Measurements from ENCODE around the gene PCF11. TPM values are rescaled to one million over a fixed set of nuclear protein-coding genes. Genes with fewer than 3 reads are reported as not detected.

The PCF11 gene, protein sequence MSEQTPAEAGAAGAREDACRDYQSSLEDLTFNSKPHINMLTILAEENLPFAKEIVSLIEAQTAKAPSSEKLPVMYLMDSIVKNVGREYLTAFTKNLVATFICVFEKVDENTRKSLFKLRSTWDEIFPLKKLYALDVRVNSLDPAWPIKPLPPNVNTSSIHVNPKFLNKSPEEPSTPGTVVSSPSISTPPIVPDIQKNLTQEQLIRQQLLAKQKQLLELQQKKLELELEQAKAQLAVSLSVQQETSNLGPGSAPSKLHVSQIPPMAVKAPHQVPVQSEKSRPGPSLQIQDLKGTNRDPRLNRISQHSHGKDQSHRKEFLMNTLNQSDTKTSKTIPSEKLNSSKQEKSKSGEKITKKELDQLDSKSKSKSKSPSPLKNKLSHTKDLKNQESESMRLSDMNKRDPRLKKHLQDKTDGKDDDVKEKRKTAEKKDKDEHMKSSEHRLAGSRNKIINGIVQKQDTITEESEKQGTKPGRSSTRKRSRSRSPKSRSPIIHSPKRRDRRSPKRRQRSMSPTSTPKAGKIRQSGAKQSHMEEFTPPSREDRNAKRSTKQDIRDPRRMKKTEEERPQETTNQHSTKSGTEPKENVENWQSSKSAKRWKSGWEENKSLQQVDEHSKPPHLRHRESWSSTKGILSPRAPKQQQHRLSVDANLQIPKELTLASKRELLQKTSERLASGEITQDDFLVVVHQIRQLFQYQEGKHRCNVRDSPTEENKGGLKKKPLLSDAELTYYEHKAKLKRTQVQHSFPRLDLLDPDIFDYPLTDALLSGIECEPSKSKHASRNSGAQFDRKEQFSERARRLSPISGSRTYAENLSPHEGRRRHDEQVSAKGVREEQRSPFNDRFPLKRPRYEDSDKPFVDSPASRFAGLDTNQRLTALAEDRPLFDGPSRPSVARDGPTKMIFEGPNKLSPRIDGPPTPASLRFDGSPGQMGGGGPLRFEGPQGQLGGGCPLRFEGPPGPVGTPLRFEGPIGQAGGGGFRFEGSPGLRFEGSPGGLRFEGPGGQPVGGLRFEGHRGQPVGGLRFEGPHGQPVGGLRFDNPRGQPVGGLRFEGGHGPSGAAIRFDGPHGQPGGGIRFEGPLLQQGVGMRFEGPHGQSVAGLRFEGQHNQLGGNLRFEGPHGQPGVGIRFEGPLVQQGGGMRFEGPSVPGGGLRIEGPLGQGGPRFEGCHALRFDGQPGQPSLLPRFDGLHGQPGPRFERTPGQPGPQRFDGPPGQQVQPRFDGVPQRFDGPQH (N-terminal part only)
- total RNA-seq (2021) (43.1 and 52.9 TPM in 2 replicates), Bru-seq, nascent RNA (percentile 98 among the genes with signal in this experiment), BruChase-seq, experiment 1, labeled RNA remaining after a 2-hour chase (percentile 98 among the genes with signal in this experiment), BruChase-seq, experiment 2, labeled RNA remaining after a 6-hour chase (percentile 91 among the genes with signal in this experiment)
- long read RNA-seq, partial matches to known transcripts: 4 of 5 reads
- long read RNA-seq, other reads (novel, unspliced or antisense): 1 of 5 reads

DNA sequence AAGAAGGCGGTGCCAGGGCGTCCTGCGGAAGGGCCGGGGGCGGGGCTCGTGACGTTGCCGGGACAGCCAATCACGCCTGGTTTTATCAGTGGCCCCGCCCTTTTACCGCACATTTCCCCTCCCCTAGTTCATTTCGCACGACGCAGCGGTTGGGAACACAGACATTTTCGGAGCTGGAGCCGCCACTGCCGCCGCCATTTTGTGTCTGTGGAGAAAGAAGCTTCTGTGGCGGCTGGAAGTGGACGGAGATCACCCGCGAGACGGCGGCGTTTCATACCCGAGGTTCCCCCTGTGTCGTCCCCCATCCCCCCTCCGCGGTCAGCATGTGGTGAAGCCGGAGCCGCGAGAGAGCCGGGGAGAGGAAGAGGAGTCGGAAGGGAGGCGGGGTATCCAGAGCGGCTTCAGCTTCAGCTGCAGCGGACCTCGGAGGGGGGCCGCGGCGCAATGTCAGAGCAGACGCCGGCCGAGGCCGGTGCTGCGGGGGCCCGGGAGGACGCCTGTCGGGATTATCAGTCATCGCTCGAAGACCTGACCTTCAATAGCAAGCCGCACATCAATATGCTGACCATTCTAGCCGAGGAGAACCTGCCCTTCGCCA is at the start of gene PCF11:
PCF11 (plus strand) TSS at position 136 of the 598 bp plus-strand sequence; CDS start at position 445, 309 bp downstream.
- Histone ChIP-seq H3K36me3 (ENCODE audit: low read depth) (peaks cover 33% of the 10 kb centered on the region), H4K20me1 (ENCODE audit: insufficient read depth) (peaks cover 39% of the 10 kb centered on the region), H3K9me3 (ENCODE audit: insufficient read depth, low read depth) (no peaks in the 10 kb centered on the region), H3K4me2 (peak within 1 kb of the TSS; percentile 99), H3K79me2 (ENCODE audit: low read depth) (peaks cover 52% of the 10 kb centered on the region), H2AFZ (peak within 1 kb of the TSS; percentile 95), H3K27ac (peak within 1 kb of the TSS; percentile 84), H3K4me1 (replicated peaks; ENCODE audit: insufficient read depth) (peaks cover 35% of the 10 kb centered on the region), H3K4me3 (peak within 1 kb of the TSS; percentile 97), H3K9me2 (ENCODE audit: insufficient read depth) (no peaks in the 10 kb centered on the region), H3F3A (ENCODE audit: insufficient read depth, low read depth) (peaks cover 40% of the 10 kb centered on the region), H3K27me3 (ENCODE audit: insufficient read depth, low read depth) (no peaks in the 10 kb centered on the region)
- TF ChIP-seq, protein P1, sequence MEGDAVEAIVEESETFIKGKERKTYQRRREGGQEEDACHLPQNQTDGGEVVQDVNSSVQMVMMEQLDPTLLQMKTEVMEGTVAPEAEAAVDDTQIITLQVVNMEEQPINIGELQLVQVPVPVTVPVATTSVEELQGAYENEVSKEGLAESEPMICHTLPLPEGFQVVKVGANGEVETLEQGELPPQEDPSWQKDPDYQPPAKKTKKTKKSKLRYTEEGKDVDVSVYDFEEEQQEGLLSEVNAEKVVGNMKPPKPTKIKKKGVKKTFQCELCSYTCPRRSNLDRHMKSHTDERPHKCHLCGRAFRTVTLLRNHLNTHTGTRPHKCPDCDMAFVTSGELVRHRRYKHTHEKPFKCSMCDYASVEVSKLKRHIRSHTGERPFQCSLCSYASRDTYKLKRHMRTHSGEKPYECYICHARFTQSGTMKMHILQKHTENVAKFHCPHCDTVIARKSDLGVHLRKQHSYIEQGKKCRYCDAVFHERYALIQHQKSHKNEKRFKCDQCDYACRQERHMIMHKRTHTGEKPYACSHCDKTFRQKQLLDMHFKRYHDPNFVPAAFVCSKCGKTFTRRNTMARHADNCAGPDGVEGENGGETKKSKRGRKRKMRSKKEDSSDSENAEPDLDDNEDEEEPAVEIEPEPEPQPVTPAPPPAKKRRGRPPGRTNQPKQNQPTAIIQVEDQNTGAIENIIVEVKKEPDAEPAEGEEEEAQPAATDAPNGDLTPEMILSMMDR (conservative IDR thresholded peaks at IDR 0.05): no peak
- TF ChIP-seq EZH2 (IDR thresholded peaks at IDR 0.05; ENCODE audit: low read depth): no peak
- POLR2A ChIA-PET (ENCODE audit: unreplicated experiment): interaction anchor here (0.6 to 1.5 kb wide), 8 partner anchors 35 to 563 kb away, joined by 3 to 12 read pairs (median 7); partner anchors contain the start of genes DDIAS and RAB30
- TSS peak; percentile 66 for BruUV-seq (replicated peaks)
- DNase-seq: no peak
- intact Hi-C loops (cut with micrococcal nuclease; ENCODE audit: unreplicated experiment): loop anchor here (1.0 to 5.0 kb wide), 5 partner anchors 64 to 440 kb away; partner anchors contain the start of genes CCDC90B, DDIAS and RAB30
- CTCF ChIA-PET: no interaction called here

DNA sequence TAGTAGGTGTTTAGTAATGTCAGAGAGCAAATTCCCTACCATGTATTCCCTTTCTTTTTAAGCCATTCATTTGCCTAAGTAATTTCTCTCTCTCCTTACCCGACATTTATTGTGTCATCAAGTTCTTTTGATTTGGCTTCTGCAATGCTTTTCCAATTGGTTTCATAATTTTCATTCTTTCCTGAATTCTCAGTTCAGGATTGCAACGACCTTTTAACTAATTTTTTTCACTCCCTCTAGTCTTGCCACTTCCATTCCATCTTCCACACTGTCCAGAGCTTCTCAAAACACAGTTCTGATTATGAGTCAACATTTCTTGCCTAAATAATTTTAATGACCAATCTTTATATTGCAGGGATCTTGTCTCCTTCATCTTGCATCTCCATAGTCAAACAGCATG is 44.0 kb upstream of the PCF11 start:
- ChIA-PET POLR2A (ENCODE audit: unreplicated experiment) (no interaction called here), CTCF (interaction anchor here (0.6 kb wide), 1 partner anchor 24 kb away, joined by 3 read pairs; no protein-coding TSS in a partner anchor)
- H3K9me3 ChIP-seq (ENCODE audit: insufficient read depth, low read depth): no peaks in the 10 kb centered on the region
- no peak overlapping the region for H3K4me2 ChIP-seq
- no peak overlapping the region for H2AFZ ChIP-seq
- no peaks in the 10 kb centered on the region for H3K36me3 ChIP-seq (ENCODE audit: low read depth)
- TF ChIP-seq, protein P1 (conservative IDR thresholded peaks at IDR 0.05): no peak
- no peak for TF ChIP-seq EZH2 (IDR thresholded peaks at IDR 0.05; ENCODE audit: low read depth)
- H3K79me2 ChIP-seq (ENCODE audit: low read depth): no peaks in the 10 kb centered on the region
- H3K27ac ChIP-seq: no peak overlapping the region
- no peaks in the 10 kb centered on the region for H3K9me2 ChIP-seq (ENCODE audit: insufficient read depth)
- no peaks in the 10 kb centered on the region for H3F3A ChIP-seq (ENCODE audit: insufficient read depth, low read depth)
- intact Hi-C loops (cut with micrococcal nuclease; ENCODE audit: unreplicated experiment): no loop called here
- no peaks in the 10 kb centered on the region; the same call in 1 of the 2 replicates for H4K20me1 ChIP-seq (ENCODE audit: insufficient read depth)
- no TSS peak for BruUV-seq (replicated peaks)
- H3K4me1 ChIP-seq (replicated peaks; ENCODE audit: insufficient read depth): no peaks in the 10 kb centered on the region
- H3K27me3 ChIP-seq (ENCODE audit: insufficient read depth, low read depth): no peaks in the 10 kb centered on the region
- DNase-seq: no peak
- no peak overlapping the region for H3K4me3 ChIP-seq

Measured in PC-9 (cell line).